ENCODE data around the gene SERBP1. TPM values are rescaled to one million over a fixed set of nuclear protein-coding genes. Genes with fewer than 3 reads are reported as not detected.

Gene SERBP1
- total RNA-seq (2014; rRNA removed; shearing (Covaris generic); ENCODE audit: low replicate concordance): 378 and 639 TPM in 2 replicates

GRCh38 chr1:67430358-67431155 lies at the start of gene SERBP1:
Gene SERBP1, minus strand, starts transcription at chr1:67430402. Its CDS starts 102 bp downstream, at chr1:67430300.
- peak; percentile 96 for DNase-seq
- Histone ChIP-seq H3K4me3 (peak within 1 kb of the TSS; percentile 92), H3K27me3 (no peaks in the 10 kb centered on the region), H3K9me3 (no peaks in the 10 kb centered on the region), H3K36me3 (peaks cover 43% of the 10 kb centered on the region)

- no peaks in the 10 kb centered on the region for H3K27me3 ChIP-seq
- no peaks in the 10 kb centered on the region for H3K9me3 ChIP-seq
- peak; percentile 34 for DNase-seq
- no peaks in the 10 kb centered on the region for H3K36me3 ChIP-seq
- no peak overlapping the region for H3K4me3 ChIP-seq
These were observed 49.1 kb upstream of the SERBP1 start for GRCh38 chr1:67479146-67479891.

GRCh38 chr1:67476906-67477305 lies 46.7 kb upstream of the SERBP1 start:
- no peaks in the 10 kb centered on the region for H3K9me3 ChIP-seq

GRCh38 chr1:67476006-67476482 lies 45.8 kb upstream of the SERBP1 start:
- H3K4me3 ChIP-seq: no peak overlapping the region
- no peak for DNase-seq
- no peaks in the 10 kb centered on the region for H3K9me3 ChIP-seq
- no peaks in the 10 kb centered on the region for H3K27me3 ChIP-seq
- H3K36me3 ChIP-seq: no peaks in the 10 kb centered on the region

More at GRCh38 chr1:67476906-67477305, 46.7 kb upstream of the SERBP1 start:
- DNase-seq: no peak
- Histone ChIP-seq H3K36me3 (no peaks in the 10 kb centered on the region), H3K27me3 (no peaks in the 10 kb centered on the region), H3K4me3 (no peak overlapping the region)

- no peaks in the 10 kb centered on the region for H3K9me3 ChIP-seq
- H3K27me3 ChIP-seq: no peaks in the 10 kb centered on the region
- no peaks in the 10 kb centered on the region for H3K36me3 ChIP-seq
- H3K4me3 ChIP-seq: no peak overlapping the region
- DNase-seq: no peak
These were observed 41.9 kb upstream of the SERBP1 start for GRCh38 chr1:67472056-67472455.

- H3K9me3 ChIP-seq: no peaks in the 10 kb centered on the region
- H3K27me3 ChIP-seq: no peaks in the 10 kb centered on the region
- DNase-seq: no peak
- no peaks in the 10 kb centered on the region for H3K36me3 ChIP-seq
- H3K4me3 ChIP-seq: no peak overlapping the region
These were observed 39.2 kb upstream of the SERBP1 start for GRCh38 chr1:67469431-67469830.

- peak; percentile 76 for DNase-seq
- Histone ChIP-seq H3K36me3 (no peaks in the 10 kb centered on the region), H3K4me3 (no peak overlapping the region), H3K27me3 (no peaks in the 10 kb centered on the region), H3K9me3 (no peaks in the 10 kb centered on the region)
These were observed 38.0 kb upstream of the SERBP1 start for GRCh38 chr1:67468066-67468718.

- no peak overlapping the region for H3K4me3 ChIP-seq
- H3K9me3 ChIP-seq: no peaks in the 10 kb centered on the region
- H3K27me3 ChIP-seq: no peaks in the 10 kb centered on the region
- peak; percentile 36 for DNase-seq
- H3K36me3 ChIP-seq: no peaks in the 10 kb centered on the region
These were observed 35.2 kb upstream of the SERBP1 start for GRCh38 chr1:67465375-67465774.

GRCh38 chr1:67464746-67465145 lies 34.5 kb upstream of the SERBP1 start:
- H3K4me3 ChIP-seq: no peak overlapping the region
- no peaks in the 10 kb centered on the region for H3K36me3 ChIP-seq
- no peaks in the 10 kb centered on the region for H3K9me3 ChIP-seq
- no peaks in the 10 kb centered on the region for H3K27me3 ChIP-seq
- no peak for DNase-seq

- Histone ChIP-seq H3K27me3 (no peaks in the 10 kb centered on the region), H3K4me3 (no peak overlapping the region), H3K9me3 (no peaks in the 10 kb centered on the region), H3K36me3 (no peaks in the 10 kb centered on the region)
- no peak for DNase-seq
These were observed 33.9 kb upstream of the SERBP1 start for GRCh38 chr1:67464058-67464457.

GRCh38 chr1:67463298-67463955 lies 33.2 kb upstream of the SERBP1 start:
- no peaks in the 10 kb centered on the region for H3K36me3 ChIP-seq

GRCh38 chr1:67460676-67461500 lies 30.7 kb upstream of the SERBP1 start:
- Histone ChIP-seq H3K4me3 (no peak overlapping the region), H3K36me3 (no peaks in the 10 kb centered on the region), H3K9me3 (no peaks in the 10 kb centered on the region), H3K27me3 (no peaks in the 10 kb centered on the region)
- peak; percentile 34 for DNase-seq

More at GRCh38 chr1:67463298-67463955, 33.2 kb upstream of the SERBP1 start:
- Histone ChIP-seq H3K9me3 (no peaks in the 10 kb centered on the region), H3K27me3 (no peaks in the 10 kb centered on the region), H3K4me3 (no peak overlapping the region)
- no peak for DNase-seq

- Histone ChIP-seq H3K4me3 (no peak overlapping the region), H3K27me3 (no peaks in the 10 kb centered on the region), H3K9me3 (no peaks in the 10 kb centered on the region), H3K36me3 (no peaks in the 10 kb centered on the region)
- DNase-seq: peak; percentile 31
These were observed 28.9 kb upstream of the SERBP1 start for GRCh38 chr1:67459068-67459467.

- no peak for DNase-seq
- Histone ChIP-seq H3K9me3 (no peaks in the 10 kb centered on the region), H3K4me3 (no peak overlapping the region), H3K36me3 (no peaks in the 10 kb centered on the region), H3K27me3 (no peaks in the 10 kb centered on the region)
These were observed 28.5 kb upstream of the SERBP1 start for GRCh38 chr1:67458663-67459062.

GRCh38 chr1:67457247-67457646 lies 27.0 kb upstream of the SERBP1 start:
- peaks cover 3% of the 10 kb centered on the region; the same call in 1 of the 2 replicates for H3K27me3 ChIP-seq
- H3K36me3 ChIP-seq: no peaks in the 10 kb centered on the region
- no peak overlapping the region for H3K4me3 ChIP-seq
- no peak for DNase-seq
- no peaks in the 10 kb centered on the region for H3K9me3 ChIP-seq

- Histone ChIP-seq H3K27me3 (peaks cover 3% of the 10 kb centered on the region), H3K4me3 (no peak overlapping the region), H3K9me3 (no peaks in the 10 kb centered on the region), H3K36me3 (no peaks in the 10 kb centered on the region)
- no peak for DNase-seq
These were observed 21.6 kb upstream of the SERBP1 start for GRCh38 chr1:67451815-67452214.

All from MG63 (cell line).